ENCODE results near the gene MTFP1. TPM values are rescaled to one million over a fixed set of nuclear protein-coding genes. Genes with fewer than 3 reads are reported as not detected.
"Not testable (repeated sequence)": the region's sequence is repeated elsewhere in the genome, so short reads cannot be mapped to it uniquely, and the experiment has no call there.

MTFP1 gene
- total RNA-seq, 4 donors from 2014 or later = 1.2 to 5.5 (median 3.2) TPM; not detected in 1

- Histone ChIP-seq H3K27ac (no peak overlapping the region), H3K9me3 (no peaks in the 10 kb centered on the region), H3K4me3 (no peak overlapping the region), H3K36me3 (no peaks in the 10 kb centered on the region), H3K27me3 (no peaks in the 10 kb centered on the region), H3K4me1 (no peaks in the 10 kb centered on the region)
- intact Hi-C loops (cut with DNase I; ENCODE audit: low total_unique reads) = no loop called here
- TF ChIP-seq POLR2A (IDR thresholded peaks at IDR 0.05) (no peak), CTCF (IDR thresholded peaks at IDR 0.05) (no peak)
- no peak for DNase-seq
Observed at GRCh38 chr22:30455075-30455840, 29.7 kb downstream of the MTFP1 start.

- Histone ChIP-seq H3K36me3 (no peaks in the 10 kb centered on the region), H3K27ac (no peak overlapping the region), H3K4me1 (no peaks in the 10 kb centered on the region), H3K27me3 (no peaks in the 10 kb centered on the region), H3K4me3 (no peak overlapping the region), H3K9me3 (no peaks in the 10 kb centered on the region)
- no peak for DNase-seq
- intact Hi-C loops (cut with DNase I; ENCODE audit: low total_unique reads) = no loop called here
- TF ChIP-seq POLR2A (IDR thresholded peaks at IDR 0.05) = no peak
- TF ChIP-seq CTCF (IDR thresholded peaks at IDR 0.05) = no peak
Observed at GRCh38 chr22:30457981-30458380, 32.4 kb downstream of the MTFP1 start.

GRCh38 chr22:30459181-30460052 lies 33.8 kb downstream of the MTFP1 start:
- H3K9me3 ChIP-seq = no peaks in the 10 kb centered on the region
- intact Hi-C loops (cut with DNase I; ENCODE audit: low total_unique reads) = no loop called here
- no peak for TF ChIP-seq CTCF (IDR thresholded peaks at IDR 0.05)
- no peak for TF ChIP-seq POLR2A (IDR thresholded peaks at IDR 0.05)
- H3K27me3 ChIP-seq = no peaks in the 10 kb centered on the region
- no peaks in the 10 kb centered on the region for H3K4me1 ChIP-seq
- no peak for DNase-seq
- no peak overlapping the region for H3K4me3 ChIP-seq
- no peak overlapping the region for H3K27ac ChIP-seq
- no peaks in the 10 kb centered on the region for H3K36me3 ChIP-seq

- no peaks in the 10 kb centered on the region for H3K9me3 ChIP-seq
- intact Hi-C loops (cut with DNase I; ENCODE audit: low total_unique reads) = no loop called here
- no peak for DNase-seq
- H3K27me3 ChIP-seq = no peaks in the 10 kb centered on the region
- no peaks in the 10 kb centered on the region for H3K4me1 ChIP-seq
- no peak overlapping the region for H3K27ac ChIP-seq
- no peak overlapping the region for H3K4me3 ChIP-seq
- H3K36me3 ChIP-seq = no peaks in the 10 kb centered on the region
- no peak for TF ChIP-seq POLR2A (IDR thresholded peaks at IDR 0.05)
- no peak for TF ChIP-seq CTCF (IDR thresholded peaks at IDR 0.05)
Observed at GRCh38 chr22:30460147-30460546, 34.6 kb downstream of the MTFP1 start.

- intact Hi-C loops (cut with DNase I; ENCODE audit: low total_unique reads); H3K36me3 ChIP-seq; H3K9me3 ChIP-seq; H3K27ac ChIP-seq; H3K4me3 ChIP-seq; H3K27me3 ChIP-seq; H3K4me1 ChIP-seq; DNase-seq: not testable (repeated sequence)
Observed at GRCh38 chr22:30460555-30460954, 35.0 kb downstream of the MTFP1 start.
